Neural cell (in vitro differentiated cells): ENCODE results near the gene SIM1.

Experiments
- EZH2 ChIP-seq: fragments of 200-600, 300-800 bp; shearing (Covaris generic), sonication (generic); IDR thresholded peaks from 2 replicates; pipeline ENCODE4 v1.6.1; 2014; ENCODE audit warnings: antibody characterized with exemption, low read length, borderline replicate concordance, mild to moderate bottlenecking; ENCODE audit not compliant: insufficient read depth, poor library complexity, severe bottlenecking
- POLR2AphosphoS5 ChIP-seq: IDR thresholded peaks from 2 replicates; pipeline ENCODE4 v1.6.1; 2012
- RAD21 ChIP-seq: fragments of 450-650 bp; conservative IDR thresholded peaks from 2 replicates; pipeline ENCODE4 v1.6.1; 2014; ENCODE audit warnings: antibody characterized with exemption, mild to moderate bottlenecking, moderate library complexity
- SMC3 ChIP-seq: fragments of 450-650 bp; conservative IDR thresholded peaks from 2 replicates; pipeline ENCODE4 v1.6.1; 2014; ENCODE audit warnings: antibody characterized with exemption, mild to moderate bottlenecking, moderate library complexity; ENCODE audit not compliant: poor library complexity
- TAF1 ChIP-seq: IDR thresholded peaks from 2 replicates; pipeline ENCODE4 v1.6.1; 2012; ENCODE audit warnings: low read depth
- TF ChIP-seq, protein P1 (sequence below): fragments of 450-650 bp; IDR thresholded peaks from 2 replicates; pipeline ENCODE4 v1.5.1; 2014; ENCODE audit warnings: antibody characterized with exemption, mild to moderate bottlenecking, moderate library complexity; ENCODE audit not compliant: poor library complexity, severe bottlenecking

DNA sequence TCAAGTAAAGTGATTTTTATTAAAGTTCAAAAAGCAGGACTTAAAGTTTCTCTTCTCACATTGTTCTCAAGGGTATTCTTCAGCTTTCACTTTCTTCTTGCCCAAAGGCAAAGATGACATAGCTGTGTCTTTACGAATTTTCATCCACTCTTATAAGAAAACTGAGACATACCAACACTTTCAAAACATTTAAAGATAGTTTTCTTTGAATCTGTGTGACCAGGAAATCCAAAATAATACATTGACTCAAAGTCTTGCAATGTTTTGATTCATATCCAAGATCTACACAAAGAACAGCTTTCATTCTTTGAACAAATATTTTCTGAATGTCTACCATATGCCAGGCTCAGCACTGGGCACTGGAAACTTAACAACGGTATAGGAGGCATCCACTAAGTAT, 117.9 kb downstream of the SIM1 start:
- TF ChIP-seq, protein P1, sequence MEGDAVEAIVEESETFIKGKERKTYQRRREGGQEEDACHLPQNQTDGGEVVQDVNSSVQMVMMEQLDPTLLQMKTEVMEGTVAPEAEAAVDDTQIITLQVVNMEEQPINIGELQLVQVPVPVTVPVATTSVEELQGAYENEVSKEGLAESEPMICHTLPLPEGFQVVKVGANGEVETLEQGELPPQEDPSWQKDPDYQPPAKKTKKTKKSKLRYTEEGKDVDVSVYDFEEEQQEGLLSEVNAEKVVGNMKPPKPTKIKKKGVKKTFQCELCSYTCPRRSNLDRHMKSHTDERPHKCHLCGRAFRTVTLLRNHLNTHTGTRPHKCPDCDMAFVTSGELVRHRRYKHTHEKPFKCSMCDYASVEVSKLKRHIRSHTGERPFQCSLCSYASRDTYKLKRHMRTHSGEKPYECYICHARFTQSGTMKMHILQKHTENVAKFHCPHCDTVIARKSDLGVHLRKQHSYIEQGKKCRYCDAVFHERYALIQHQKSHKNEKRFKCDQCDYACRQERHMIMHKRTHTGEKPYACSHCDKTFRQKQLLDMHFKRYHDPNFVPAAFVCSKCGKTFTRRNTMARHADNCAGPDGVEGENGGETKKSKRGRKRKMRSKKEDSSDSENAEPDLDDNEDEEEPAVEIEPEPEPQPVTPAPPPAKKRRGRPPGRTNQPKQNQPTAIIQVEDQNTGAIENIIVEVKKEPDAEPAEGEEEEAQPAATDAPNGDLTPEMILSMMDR, result no peak
- TF ChIP-seq POLR2AphosphoS5, result no peak
- TF ChIP-seq RAD21, result no peak
- TF ChIP-seq TAF1, result no peak
- TF ChIP-seq EZH2, result no peak
- no peak for TF ChIP-seq SMC3
